Glomerular visceral epithelial cell (primary cell): Measurements from ENCODE around the gene XKRX.
A peak's percentile ranks its signal among the peaks of the same experiment; 100 is the strongest.

Experiments
- DNase-seq: peaks from one replicate; pipeline ENCODE4 v3.0.0-alpha.2; 2016; ENCODE audit errors: extremely low spot score

XKRX gene

GRCh38 chrX:100895365-100896075, 33.2 kb downstream of the XKRX start:
- peak; percentile 27 for DNase-seq

GRCh38 chrX:100883654-100884053, 45.1 kb downstream of the XKRX start:
- no peak for DNase-seq

GRCh38 chrX:100880368-100880767, 48.3 kb downstream of the XKRX start:
- DNase-seq = no peak

- DNase-seq = no peak
These were observed 54.4 kb downstream of the XKRX start, which contains the start of gene NOX1 for GRCh38 chrX:100874325-100874724. TSS of gene NOX1 (minus strand) at chrX:100874359. CDS start at chrX:100874139, 220 bp downstream.

GRCh38 chrX:100871594-100872560, 56.8 kb downstream of the XKRX start:
- no peak for DNase-seq

GRCh38 chrX:100870527-100870926, 58.2 kb downstream of the XKRX start:
- no peak for DNase-seq

GRCh38 chrX:100868273-100868672, 60.4 kb downstream of the XKRX start:
- no peak for DNase-seq

GRCh38 chrX:100864657-100865391, 63.9 kb downstream of the XKRX start:
- DNase-seq = peak; percentile 2
